ENCODE measurements around the gene OSER1. TPM values are rescaled to one million over a fixed set of nuclear protein-coding genes. Genes with fewer than 3 reads are reported as not detected.
A peak's percentile ranks its signal among the peaks of the same experiment; 100 is the strongest.
"Not testable (repeated sequence)": the region's sequence is repeated elsewhere in the genome, so short reads cannot be mapped to it uniquely, and the experiment has no call there.

Gene OSER1
- total RNA-seq, 1 donor from 2014 or later, result 38.1 TPM

- no peak for TF ChIP-seq CTCF (IDR thresholded peaks at IDR 0.05; ENCODE audit: insufficient read depth, low read length, poor library complexity, severe bottlenecking)
- Histone ChIP-seq H3K27me3 (ENCODE audit: control insufficient read depth, insufficient read depth, low read length) (no peaks in the 10 kb centered on the region), H3K4me3 (ENCODE audit: low read depth, low read length) (no peak overlapping the region), H3K36me3 (ENCODE audit: control insufficient read depth, insufficient read depth, low read length) (no peaks in the 10 kb centered on the region)
- DNase-seq (ENCODE audit: low read depth), result no peak
Observed at GRCh38 chr20:44198872-44199271, 11.7 kb downstream of the OSER1 start.

GRCh38 chr20:44196271-44196670 lies 14.3 kb downstream of the OSER1 start:
- DNase-seq (ENCODE audit: low read depth), result no peak

GRCh38 chr20:44195605-44196004 lies 15.0 kb downstream of the OSER1 start:
- Histone ChIP-seq H3K4me3 (ENCODE audit: low read depth, low read length) (no peak overlapping the region), H3K27me3 (ENCODE audit: control insufficient read depth, insufficient read depth, low read length) (no peaks in the 10 kb centered on the region), H3K36me3 (ENCODE audit: control insufficient read depth, insufficient read depth, low read length) (no peaks in the 10 kb centered on the region)
- TF ChIP-seq CTCF (IDR thresholded peaks at IDR 0.05; ENCODE audit: insufficient read depth, low read length, poor library complexity, severe bottlenecking), result no peak
- no peak for DNase-seq (ENCODE audit: low read depth)

More at GRCh38 chr20:44196271-44196670, 14.3 kb downstream of the OSER1 start:
- Histone ChIP-seq H3K27me3 (ENCODE audit: control insufficient read depth, insufficient read depth, low read length) (no peaks in the 10 kb centered on the region), H3K4me3 (ENCODE audit: low read depth, low read length) (no peak overlapping the region), H3K36me3 (ENCODE audit: control insufficient read depth, insufficient read depth, low read length) (no peaks in the 10 kb centered on the region)
- no peak for TF ChIP-seq CTCF (IDR thresholded peaks at IDR 0.05; ENCODE audit: insufficient read depth, low read length, poor library complexity, severe bottlenecking)

GRCh38 chr20:44193801-44194200 lies 16.8 kb downstream of the OSER1 start:
- no peak for TF ChIP-seq CTCF (IDR thresholded peaks at IDR 0.05; ENCODE audit: insufficient read depth, low read length, poor library complexity, severe bottlenecking)
- no peak for DNase-seq (ENCODE audit: low read depth)
- H3K27me3 ChIP-seq (ENCODE audit: control insufficient read depth, insufficient read depth, low read length), result no peaks in the 10 kb centered on the region
- no peak overlapping the region for H3K4me3 ChIP-seq (ENCODE audit: low read depth, low read length)
- no peaks in the 10 kb centered on the region for H3K36me3 ChIP-seq (ENCODE audit: control insufficient read depth, insufficient read depth, low read length)

- H3K4me3 ChIP-seq (ENCODE audit: low read depth, low read length); H3K36me3 ChIP-seq (ENCODE audit: control insufficient read depth, insufficient read depth, low read length); H3K27me3 ChIP-seq (ENCODE audit: control insufficient read depth, insufficient read depth, low read length); DNase-seq (ENCODE audit: low read depth): not testable (repeated sequence)
Observed at GRCh38 chr20:44191640-44192039, 18.9 kb downstream of the OSER1 start.

GRCh38 chr20:44190197-44190852 lies 20.2 kb downstream of the OSER1 start:
- not testable (repeated sequence) for H3K27me3 ChIP-seq (ENCODE audit: control insufficient read depth, insufficient read depth, low read length); H3K36me3 ChIP-seq (ENCODE audit: control insufficient read depth, insufficient read depth, low read length); H3K4me3 ChIP-seq (ENCODE audit: low read depth, low read length)
- DNase-seq (ENCODE audit: low read depth), result peak; percentile 44
- TF ChIP-seq CTCF (IDR thresholded peaks at IDR 0.05; ENCODE audit: insufficient read depth, low read length, poor library complexity, severe bottlenecking), result peak; percentile 66

All from kidney epithelial cell (primary cell).